GM18858 (cell line): Measurements from ENCODE around the gene SART1.
"Not testable (repeated sequence)": the region's sequence is repeated elsewhere in the genome, so short reads cannot be mapped to it uniquely, and the experiment has no call there.

ENCODE experiments used
- ATAC-seq: cut with Tn5 transposase; IDR thresholded peaks from one replicate; pipeline ENCODE4 v1.9.1; 2021; ENCODE audit not compliant: unreplicated experiment

The SART1 gene

GRCh38 chr11:66015454-66015881 lies 53.9 kb downstream of the SART1 start:
- no peak for ATAC-seq

- ATAC-seq: no peak
Observed at GRCh38 chr11:66015936-66016792, 54.6 kb downstream of the SART1 start.

GRCh38 chr11:66016793-66017177 lies 55.3 kb downstream of the SART1 start:
- ATAC-seq: no peak

- ATAC-seq: no peak
Observed at GRCh38 chr11:66017321-66017720, 55.8 kb downstream of the SART1 start.

- ATAC-seq: no peak
Observed at GRCh38 chr11:66020212-66020611, 58.7 kb downstream of the SART1 start.

DNA sequence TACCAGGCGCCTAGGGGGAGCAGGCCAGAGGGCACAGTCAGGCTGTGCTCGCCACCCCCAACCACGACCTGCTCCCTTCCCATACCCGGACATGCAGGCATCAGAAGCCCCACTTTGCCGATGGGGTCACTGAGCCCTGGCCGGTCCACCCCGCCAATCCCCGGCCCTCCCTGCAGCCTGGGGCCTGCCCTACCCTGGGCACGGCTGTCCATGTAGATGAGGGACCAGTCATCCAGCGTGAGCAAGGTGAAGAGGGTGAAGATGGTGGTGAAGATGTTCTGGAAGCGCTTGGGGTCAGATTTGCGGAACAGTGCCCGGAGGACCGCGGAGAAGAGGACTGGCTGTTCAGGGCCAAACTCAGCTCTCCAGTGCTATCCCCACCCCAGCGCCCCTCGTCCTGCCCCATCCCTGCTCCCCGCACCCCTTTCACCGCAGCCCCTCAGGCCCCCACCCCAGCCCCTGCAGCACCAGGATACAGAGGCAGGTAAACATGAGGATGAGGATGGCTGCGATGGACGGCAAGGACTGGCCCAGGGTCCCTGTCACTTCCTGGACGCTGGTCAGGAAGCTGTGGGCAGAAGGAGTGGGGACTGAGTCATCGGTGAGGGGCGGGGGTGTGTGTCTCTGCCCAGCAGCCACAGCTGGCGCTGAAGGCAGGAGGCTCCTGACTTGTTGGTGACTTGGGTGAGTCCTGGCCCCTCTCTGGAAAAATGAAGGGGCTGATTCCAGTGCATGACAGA lies 59.3 kb downstream of the SART1 start:
- ATAC-seq: no peak

- no peak for ATAC-seq
Observed at GRCh38 chr11:66022401-66023185, 61.1 kb downstream of the SART1 start.

GRCh38 chr11:66023186-66023440 lies 61.6 kb downstream of the SART1 start:
- ATAC-seq: not testable (repeated sequence)

- ATAC-seq: no peak
Observed at GRCh38 chr11:66026017-66026529, 64.5 kb downstream of the SART1 start, which contains the start of gene CATSPER1. Gene CATSPER1, minus strand, starts transcription at chr11:66026479. Its CDS starts 100 bp downstream, at chr11:66026379.
